ENCODE data around the gene ARHGAP33. TPM values are rescaled to one million over a fixed set of nuclear protein-coding genes. Genes with fewer than 3 reads are reported as not detected.
"Not testable (repeated sequence)": the region's sequence is repeated elsewhere in the genome, so short reads cannot be mapped to it uniquely, and the experiment has no call there.

ARHGAP33 gene
- total RNA-seq, 1 experiment from 2014 or later: 3.7 TPM

- no peak overlapping the region for H3K27ac ChIP-seq
- no peaks in the 10 kb centered on the region for H3K27me3 ChIP-seq (replicated peaks)
- DNase-seq (ENCODE audit: low read depth in 1 of 2, low spot score in 2 of 2): no peak
- no peaks in the 10 kb centered on the region for H3K4me1 ChIP-seq (replicated peaks)
- H3K9me3 ChIP-seq (replicated peaks): no peaks in the 10 kb centered on the region
- H3K36me3 ChIP-seq: peaks cover 26% of the 10 kb centered on the region
- H3K4me3 ChIP-seq: no peak overlapping the region
Observed at GRCh38 chr19:35787227-35787799, 11.9 kb downstream of the ARHGAP33 start.

- no peaks in the 10 kb centered on the region for H3K4me1 ChIP-seq (replicated peaks)
- DNase-seq (ENCODE audit: low read depth in 1 of 2, low spot score in 2 of 2): no peak
- peaks cover 16% of the 10 kb centered on the region for H3K36me3 ChIP-seq
Observed at GRCh38 chr19:35788205-35788960, 13.0 kb downstream of the ARHGAP33 start.

GRCh38 chr19:35789195-35789977 lies 14.0 kb downstream of the ARHGAP33 start:
- H3K27me3 ChIP-seq (replicated peaks): no peaks in the 10 kb centered on the region
- DNase-seq (ENCODE audit: low read depth in 1 of 2, low spot score in 2 of 2): no peak
- H3K27ac ChIP-seq: no peak overlapping the region
- H3K36me3 ChIP-seq: peaks cover 14% of the 10 kb centered on the region
- no peak overlapping the region for H3K4me3 ChIP-seq
- H3K4me1 ChIP-seq (replicated peaks): no peaks in the 10 kb centered on the region
- H3K9me3 ChIP-seq (replicated peaks): no peaks in the 10 kb centered on the region

More at GRCh38 chr19:35788205-35788960, 13.0 kb downstream of the ARHGAP33 start:
- H3K27ac ChIP-seq: no peak overlapping the region
- H3K27me3 ChIP-seq (replicated peaks): no peaks in the 10 kb centered on the region
- no peak overlapping the region for H3K4me3 ChIP-seq
- H3K9me3 ChIP-seq (replicated peaks): no peaks in the 10 kb centered on the region

DNA sequence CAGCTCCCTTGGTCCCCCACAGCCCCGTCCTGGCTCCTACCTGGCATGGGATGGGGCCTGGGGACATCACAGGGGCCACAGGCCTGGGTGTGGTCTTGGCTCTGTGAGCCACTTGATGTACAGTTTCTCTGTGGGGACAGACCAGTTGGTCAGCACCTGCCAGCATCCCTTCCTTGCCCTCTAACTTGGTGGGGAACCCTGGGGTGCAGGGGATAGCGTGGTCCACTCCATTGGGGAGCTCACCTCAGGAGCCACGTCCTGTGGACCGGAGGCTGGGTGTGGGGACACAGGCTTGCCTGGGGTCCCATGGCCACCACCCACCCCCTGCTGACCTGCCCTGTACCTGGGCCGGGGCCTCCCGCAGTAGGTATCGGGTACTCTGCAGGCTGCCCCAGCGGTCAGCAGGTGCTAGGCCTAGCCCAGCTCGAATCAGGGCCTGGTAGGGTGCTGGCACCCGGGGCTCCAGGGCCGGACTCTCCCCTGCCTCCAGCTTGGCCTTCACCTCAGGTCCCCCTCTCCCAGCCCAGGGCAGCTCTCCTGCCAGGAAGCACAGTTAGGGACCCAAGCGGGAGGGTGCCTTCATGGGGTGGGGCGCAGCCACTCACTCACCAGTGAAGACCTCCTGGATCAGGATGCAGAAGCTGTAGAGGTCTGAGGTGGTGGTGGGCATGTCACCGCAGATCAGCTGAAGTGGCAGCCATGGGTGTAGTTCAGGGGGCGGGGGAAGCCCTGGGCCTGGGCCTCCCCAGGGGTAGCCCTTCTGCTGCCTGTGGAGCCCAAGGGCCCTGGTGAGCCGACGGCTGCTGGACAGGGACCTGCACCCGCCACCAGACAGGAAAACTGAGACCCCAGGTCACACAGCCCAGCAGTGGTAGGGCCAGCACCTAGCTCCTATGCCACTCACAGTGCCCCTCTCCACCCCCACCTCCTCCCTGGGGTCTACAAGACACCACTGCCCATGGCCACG lies 14.9 kb downstream of the ARHGAP33 start:
- Histone ChIP-seq H3K4me1 (replicated peaks) (no peaks in the 10 kb centered on the region), H3K27ac (no peak overlapping the region), H3K9me3 (replicated peaks) (no peaks in the 10 kb centered on the region), H3K36me3 (peaks cover 7% of the 10 kb centered on the region), H3K27me3 (replicated peaks) (peaks cover 2% of the 10 kb centered on the region), H3K4me3 (no peak overlapping the region)
- peak in 1 of 2 experiments; percentile 42 for DNase-seq (ENCODE audit: low read depth in 1 of 2, low spot score in 2 of 2)

- Histone ChIP-seq H3K27ac (no peak overlapping the region), H3K4me1 (replicated peaks) (no peaks in the 10 kb centered on the region), H3K27me3 (replicated peaks) (peaks cover 11% of the 10 kb centered on the region), H3K36me3 (peaks cover under 1% of the 10 kb centered on the region; the same call in 1 of the 2 replicates), H3K4me3 (no peak overlapping the region), H3K9me3 (replicated peaks) (no peaks in the 10 kb centered on the region)
- DNase-seq (ENCODE audit: low read depth in 1 of 2, low spot score in 2 of 2): peak in 1 of 2 experiments; percentile 39
Observed at GRCh38 chr19:35790981-35791813, 15.8 kb downstream of the ARHGAP33 start.

- Histone ChIP-seq H3K27ac (no peak overlapping the region), H3K36me3 (no peaks in the 10 kb centered on the region), H3K4me1 (replicated peaks) (no peaks in the 10 kb centered on the region), H3K4me3 (no peak overlapping the region), H3K9me3 (replicated peaks) (no peaks in the 10 kb centered on the region), H3K27me3 (replicated peaks) (peaks cover 17% of the 10 kb centered on the region)
- DNase-seq (ENCODE audit: low read depth in 1 of 2, low spot score in 2 of 2): no peak
Observed at GRCh38 chr19:35791814-35792279, 16.5 kb downstream of the ARHGAP33 start.

DNA sequence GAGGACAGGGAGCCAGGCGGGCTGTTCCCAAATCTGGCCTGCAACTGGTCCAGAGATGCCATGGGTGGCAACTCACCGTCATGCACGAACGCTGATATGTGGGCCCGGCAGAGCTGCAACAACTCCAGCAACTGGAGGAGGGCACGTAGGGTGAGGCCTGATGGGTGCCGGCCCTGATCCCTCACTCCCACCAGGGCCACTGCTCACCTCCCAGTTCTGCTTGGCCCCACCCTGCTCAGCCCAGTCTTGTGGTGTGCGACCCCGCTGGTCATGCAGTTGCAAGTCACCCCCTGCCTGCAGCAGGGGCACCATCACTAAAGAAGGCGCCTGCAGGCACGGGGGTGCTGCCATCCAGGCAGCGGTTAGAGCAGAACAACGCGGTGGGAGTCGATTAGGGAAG lies 16.9 kb downstream of the ARHGAP33 start:
- peaks cover 17% of the 10 kb centered on the region for H3K27me3 ChIP-seq (replicated peaks)
- no peaks in the 10 kb centered on the region for H3K9me3 ChIP-seq (replicated peaks)
- no peaks in the 10 kb centered on the region for H3K4me1 ChIP-seq (replicated peaks)
- no peaks in the 10 kb centered on the region for H3K36me3 ChIP-seq
- DNase-seq (ENCODE audit: low read depth in 1 of 2, low spot score in 2 of 2): no peak
- no peak overlapping the region for H3K4me3 ChIP-seq
- no peak overlapping the region for H3K27ac ChIP-seq

DNA sequence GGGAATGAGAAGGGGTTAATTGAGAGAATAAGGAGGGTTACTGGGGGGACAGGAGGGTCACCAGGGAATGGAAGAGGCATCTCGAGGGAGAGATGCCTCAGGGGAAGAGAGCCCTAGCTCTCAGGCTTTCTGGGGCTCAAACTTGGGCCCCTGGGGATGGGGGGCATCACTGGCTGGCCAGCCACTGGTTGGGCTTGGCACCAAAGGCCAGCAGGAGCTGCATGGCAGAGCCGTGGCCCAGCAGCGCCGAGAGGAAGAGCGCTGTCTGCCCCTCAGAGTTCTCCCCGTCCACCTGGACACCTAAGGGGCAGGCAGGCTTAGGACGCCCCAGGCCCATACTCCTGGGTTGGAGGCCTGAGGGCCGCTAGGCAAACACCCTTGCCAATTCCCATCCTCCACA lies 17.5 kb downstream of the ARHGAP33 start:
- Histone ChIP-seq H3K4me3 (no peak overlapping the region), H3K4me1 (replicated peaks) (no peaks in the 10 kb centered on the region), H3K27me3 (replicated peaks) (peaks cover 21% of the 10 kb centered on the region), H3K9me3 (replicated peaks) (no peaks in the 10 kb centered on the region), H3K36me3 (no peaks in the 10 kb centered on the region), H3K27ac (no peak overlapping the region)
- no peak for DNase-seq (ENCODE audit: low read depth in 1 of 2, low spot score in 2 of 2)

DNA sequence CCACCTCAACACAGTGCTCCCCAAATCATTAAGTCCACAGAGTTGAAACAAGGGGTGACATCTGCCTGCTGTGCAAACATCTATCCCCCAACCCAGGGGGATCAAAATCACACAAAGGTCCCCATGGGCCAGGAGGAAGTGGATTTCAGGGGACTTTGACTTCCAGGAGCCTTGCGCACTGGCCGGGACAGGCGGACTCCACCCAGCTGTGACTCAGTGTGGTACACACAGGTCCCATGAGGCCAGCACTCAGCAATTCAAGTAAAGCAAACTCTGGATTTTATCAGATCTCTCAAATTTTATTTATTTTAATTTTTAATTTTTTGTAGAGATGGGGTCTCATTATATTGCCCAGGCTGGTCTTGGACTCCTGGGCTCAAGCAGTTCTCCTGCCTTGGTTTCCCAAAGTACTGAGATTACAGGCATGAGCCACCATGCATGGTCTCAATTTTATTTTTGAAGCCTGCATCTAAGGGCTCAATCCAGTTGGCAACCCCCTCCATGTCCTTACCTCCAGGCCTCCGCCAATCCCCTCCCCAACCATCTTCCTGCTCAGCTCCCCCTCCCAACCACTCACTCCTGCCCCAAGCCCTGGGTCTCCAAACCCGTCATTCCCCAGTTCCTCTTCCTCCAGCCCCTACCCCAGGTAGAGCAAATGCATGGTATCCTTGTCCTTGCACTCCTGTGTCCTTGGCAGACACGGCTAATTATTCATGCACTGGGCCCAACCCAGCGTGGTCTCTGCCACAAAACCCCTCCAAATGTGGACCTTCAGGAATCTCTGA lies 18.2 kb downstream of the ARHGAP33 start:
- H3K9me3 ChIP-seq (replicated peaks): no peaks in the 10 kb centered on the region
- H3K27ac ChIP-seq: no peak overlapping the region
- no peak overlapping the region for H3K4me3 ChIP-seq
- no peaks in the 10 kb centered on the region for H3K36me3 ChIP-seq
- no peak for DNase-seq (ENCODE audit: low read depth in 1 of 2, low spot score in 2 of 2)
- H3K4me1 ChIP-seq (replicated peaks): no peaks in the 10 kb centered on the region
- H3K27me3 ChIP-seq (replicated peaks): peaks cover 23% of the 10 kb centered on the region

- not testable (repeated sequence) for H3K36me3 ChIP-seq; H3K9me3 ChIP-seq (replicated peaks); H3K4me1 ChIP-seq (replicated peaks); H3K27ac ChIP-seq; DNase-seq (ENCODE audit: low read depth in 1 of 2, low spot score in 2 of 2); H3K4me3 ChIP-seq
- H3K27me3 ChIP-seq (replicated peaks): peaks cover 23% of the 10 kb centered on the region
Observed at GRCh38 chr19:35795564-35795963, 20.2 kb downstream of the ARHGAP33 start.

DNA sequence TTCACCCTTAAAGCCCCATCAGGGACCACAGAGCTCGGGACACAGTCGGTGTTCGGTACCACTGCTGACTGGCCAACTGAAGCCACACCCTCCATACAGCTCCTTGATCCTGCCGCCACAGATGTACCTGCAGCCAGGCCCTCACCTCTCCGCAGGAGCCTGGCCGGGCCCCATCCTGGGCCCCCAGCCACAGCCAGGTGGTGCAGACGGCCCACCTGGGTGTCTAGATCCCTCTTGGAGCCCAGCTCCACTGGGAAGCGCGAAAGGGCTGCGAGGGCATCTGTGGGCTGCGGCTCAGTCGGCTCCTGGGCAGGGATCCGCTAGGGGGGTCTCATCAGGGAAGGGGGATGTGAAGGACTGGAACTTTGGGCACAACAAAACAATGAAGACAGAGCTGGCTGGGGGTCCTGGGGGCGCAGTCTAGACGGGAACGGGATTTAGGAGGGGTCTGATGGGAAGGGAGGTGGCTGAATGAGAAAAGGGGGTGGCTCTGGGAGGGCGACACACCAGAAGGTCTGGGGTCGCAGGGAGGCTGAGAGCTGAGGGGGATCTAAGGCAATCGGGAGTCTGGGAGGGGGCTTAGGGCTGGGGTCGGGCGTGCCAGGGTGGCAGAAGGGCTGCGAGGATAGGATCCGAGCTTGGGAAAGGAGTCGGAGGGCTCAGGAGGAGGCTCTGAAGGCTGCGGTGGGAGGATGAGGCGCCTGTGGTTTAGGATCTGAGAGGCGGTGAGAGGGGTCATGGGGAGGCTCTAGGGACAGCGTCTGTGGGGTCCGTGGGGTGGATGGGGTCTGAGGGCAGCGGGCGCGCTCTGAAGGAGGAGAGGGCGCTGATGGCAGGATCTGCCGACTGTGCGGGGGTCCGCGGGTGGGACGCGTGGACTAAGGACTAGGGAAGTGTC lies 21.5 kb downstream of the ARHGAP33 start:
- H3K4me1 ChIP-seq (replicated peaks): no peaks in the 10 kb centered on the region
- H3K9me3 ChIP-seq (replicated peaks): no peaks in the 10 kb centered on the region
- DNase-seq (ENCODE audit: low read depth in 1 of 2, low spot score in 2 of 2): peak in 1 of 2 experiments; percentile 40
- no peak overlapping the region for H3K4me3 ChIP-seq
- no peaks in the 10 kb centered on the region for H3K36me3 ChIP-seq
- no peak overlapping the region for H3K27ac ChIP-seq
- peaks cover 23% of the 10 kb centered on the region for H3K27me3 ChIP-seq (replicated peaks)

Data from SJSA1 (cell line).